ENCODE measurements around the gene GALNT16. TPM values are rescaled to one million over a fixed set of nuclear protein-coding genes. Genes with fewer than 3 reads are reported as not detected.
"Not testable (repeated sequence)": the region's sequence is repeated elsewhere in the genome, so short reads cannot be mapped to it uniquely, and the experiment has no call there.

GALNT16 gene
- total RNA-seq, 1 donor from 2014 or later, result 1.00 TPM

DNA sequence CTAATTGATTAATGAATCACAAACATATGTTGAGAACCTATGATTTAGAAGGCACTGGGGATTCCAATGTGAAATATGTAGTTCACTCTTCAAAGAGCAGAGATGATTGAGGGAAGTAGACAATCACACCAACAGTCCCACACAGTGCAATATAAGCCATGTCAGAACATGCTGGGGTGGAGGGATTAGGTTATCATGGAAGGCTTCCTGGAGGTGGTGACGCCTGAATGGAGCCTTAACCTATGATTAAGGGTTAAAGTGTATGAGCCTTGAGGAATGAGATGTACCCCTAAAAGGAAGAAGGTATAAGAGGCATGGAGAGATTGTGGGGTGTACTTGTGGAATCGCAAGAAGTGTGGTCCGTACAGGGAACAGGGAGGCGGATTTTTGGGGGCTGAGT lies 106.8 kb downstream of the GALNT16 start:
- ATAC-seq, result no peak

DNA sequence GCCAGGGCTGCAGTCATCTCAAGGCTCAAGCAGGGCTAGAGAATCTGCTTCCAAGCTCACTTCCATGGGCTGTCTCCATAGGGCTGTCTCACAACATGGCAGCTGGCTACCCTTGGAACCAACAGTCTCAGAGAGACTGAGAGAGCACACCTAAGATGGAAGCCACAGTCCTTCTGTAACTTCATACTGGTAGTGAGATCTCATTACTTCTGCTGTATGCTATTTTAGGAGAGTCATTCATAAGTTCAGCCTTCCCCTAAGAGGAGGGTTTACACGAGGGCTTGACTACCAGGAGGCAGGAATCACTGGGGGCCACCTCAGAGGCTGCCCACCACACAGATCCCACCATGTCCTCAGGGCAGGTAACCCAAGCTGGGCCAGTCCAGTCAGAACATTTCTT lies 108.4 kb downstream of the GALNT16 start:
- no peak for ATAC-seq

DNA sequence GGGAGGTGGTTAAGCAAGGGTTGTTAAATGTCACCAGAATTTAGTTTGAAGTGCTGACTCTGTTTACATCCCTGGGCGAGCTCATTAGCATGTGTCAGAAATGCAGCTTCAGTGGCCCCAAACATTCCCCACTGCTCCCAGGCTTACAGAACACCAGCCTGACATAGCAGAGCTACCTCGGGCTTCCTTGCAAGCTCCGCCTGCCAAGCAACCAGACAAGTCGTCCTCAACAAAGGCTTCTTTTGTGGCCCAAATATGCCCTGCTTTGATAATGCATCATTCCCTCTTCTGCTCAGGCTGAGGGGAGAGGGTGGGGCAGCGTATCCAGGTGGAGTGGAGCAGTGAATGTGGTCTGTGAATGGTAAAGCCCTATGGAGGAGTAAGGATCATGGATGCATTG lies 110.1 kb downstream of the GALNT16 start:
- ATAC-seq, result no peak

DNA sequence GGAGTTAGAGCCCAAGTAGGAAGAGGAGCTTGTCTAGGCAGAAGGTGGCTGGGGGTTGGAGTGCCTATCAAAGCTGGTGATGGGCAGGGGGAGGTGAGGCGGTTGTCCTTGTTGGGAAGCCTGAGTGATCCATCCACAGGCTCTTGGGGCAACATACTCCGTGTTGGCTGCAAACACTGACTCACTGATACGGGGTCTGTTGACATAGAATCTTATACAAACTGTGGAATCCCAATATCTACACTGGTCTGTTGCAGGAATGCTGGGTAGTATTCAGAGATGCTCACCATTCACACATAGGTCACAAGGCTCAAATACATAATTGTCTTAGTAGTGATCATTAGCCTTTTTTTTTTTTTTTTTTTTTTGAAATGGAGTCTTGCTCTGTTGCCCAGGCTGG lies 112.2 kb downstream of the GALNT16 start:
- no peak for ATAC-seq

DNA sequence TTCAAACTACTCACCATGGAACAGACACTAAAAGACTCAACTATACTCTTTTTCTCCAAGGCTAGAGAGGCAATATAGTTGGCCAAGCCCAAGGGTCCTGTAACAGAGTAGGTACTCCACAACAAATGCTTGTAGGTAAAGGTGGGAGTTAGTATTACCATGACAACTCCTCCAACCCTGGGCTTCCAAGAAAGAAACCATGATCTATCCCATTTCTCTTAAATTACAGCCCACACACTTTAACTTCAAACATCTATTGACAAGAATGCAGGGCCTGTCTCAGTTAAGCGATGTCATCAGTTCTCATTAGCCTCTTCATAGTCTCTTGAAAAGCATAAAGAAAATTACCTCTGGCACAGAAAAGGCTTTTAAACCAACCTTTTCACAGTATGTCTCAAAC lies 113.1 kb downstream of the GALNT16 start:
- ATAC-seq, result no peak

DNA sequence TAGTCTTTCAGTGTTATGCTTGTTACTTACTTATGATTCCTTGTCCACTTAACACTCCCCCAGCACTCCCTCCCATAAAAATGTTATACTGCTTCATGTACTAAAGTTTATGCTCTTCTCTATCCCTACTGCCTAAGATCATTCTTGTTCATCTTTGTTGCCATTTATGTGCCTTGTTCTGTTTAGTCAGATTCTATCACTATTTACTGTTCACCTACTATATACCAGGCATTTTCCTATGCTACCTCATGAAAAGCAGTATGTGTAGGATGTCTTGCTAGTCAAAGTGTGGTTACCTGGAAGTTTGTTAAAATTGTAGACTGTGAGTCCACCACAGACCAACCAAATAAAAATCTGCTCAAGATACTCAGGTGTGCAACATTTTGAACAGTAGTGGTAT lies 114.3 kb downstream of the GALNT16 start:
- no peak for ATAC-seq

DNA sequence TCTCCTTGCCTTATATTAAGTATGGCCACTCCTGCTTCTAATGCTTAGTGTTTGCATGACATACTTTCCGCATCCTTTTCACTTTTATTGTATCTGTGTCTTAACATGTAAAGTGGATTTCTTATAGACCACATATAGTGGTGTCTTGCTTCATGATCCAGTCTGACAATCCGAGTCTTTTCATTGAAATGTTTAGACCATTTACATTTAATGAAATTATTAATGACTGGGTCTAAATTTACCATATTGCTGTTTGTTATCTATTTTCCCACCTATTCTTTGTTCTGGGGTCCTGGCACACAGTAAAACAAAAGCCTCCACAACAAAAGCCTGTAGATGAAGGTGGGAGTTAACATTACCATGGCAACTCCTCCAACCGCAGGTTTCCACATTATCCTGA lies 115.2 kb downstream of the GALNT16 start:
- no peak for ATAC-seq

DNA sequence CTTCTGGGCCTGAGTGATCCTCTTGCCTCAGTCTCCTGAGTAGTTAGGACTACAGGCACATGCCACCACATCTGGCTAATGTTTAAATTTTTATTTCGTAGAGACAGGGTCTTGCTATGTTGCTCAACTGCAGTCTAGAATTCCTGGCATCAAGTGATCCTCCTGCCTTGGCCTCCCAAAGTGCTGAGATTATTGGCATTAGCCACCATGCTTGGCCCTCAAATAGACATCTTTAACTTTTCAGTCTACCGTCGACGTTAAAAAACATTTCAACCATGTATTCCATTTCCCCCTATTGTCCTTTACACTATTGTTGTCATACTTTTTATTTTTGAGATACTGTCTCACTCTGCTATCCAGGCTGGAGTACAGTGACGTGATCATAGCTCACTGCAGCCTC lies 115.8 kb downstream of the GALNT16 start:
- no peak for ATAC-seq

DNA sequence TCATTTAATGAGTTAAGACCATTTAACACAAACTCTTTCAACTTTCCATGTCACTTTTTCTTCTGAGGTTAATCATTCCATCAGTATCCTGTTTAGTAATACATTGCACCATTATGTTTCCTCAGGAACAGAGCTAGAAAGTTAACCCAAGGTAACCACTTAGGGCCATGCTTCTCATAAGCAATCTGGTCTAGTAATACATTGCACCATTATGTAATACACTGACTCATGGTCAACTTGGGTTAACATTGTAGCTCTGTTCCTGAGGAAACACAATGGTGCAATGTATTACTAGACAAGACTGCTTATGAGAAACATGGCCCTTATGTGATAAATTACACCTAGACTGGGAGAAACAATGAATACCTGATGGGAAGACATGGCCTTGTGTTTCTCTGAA lies 116.5 kb downstream of the GALNT16 start:
- peak; percentile 88 for ATAC-seq

DNA sequence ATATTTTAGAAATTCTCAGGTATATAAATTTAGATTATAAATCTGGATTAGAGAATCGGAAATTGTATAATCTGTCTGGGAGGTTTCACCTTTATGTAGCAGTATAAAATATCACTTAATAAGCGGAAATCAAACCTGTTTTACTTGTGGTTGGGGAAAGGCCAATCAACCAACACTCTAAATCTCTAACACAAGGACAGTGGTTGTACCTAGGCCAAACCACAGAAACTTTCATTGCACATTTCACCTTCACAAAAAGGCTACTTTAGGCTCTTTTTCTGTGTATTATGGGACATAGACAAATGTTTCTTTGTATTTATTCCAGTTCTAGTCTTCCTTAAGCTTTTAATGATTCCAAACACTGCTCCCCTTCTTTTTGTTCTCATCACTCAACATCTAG lies 118.3 kb downstream of the GALNT16 start:
- peak; percentile 61 for ATAC-seq

DNA sequence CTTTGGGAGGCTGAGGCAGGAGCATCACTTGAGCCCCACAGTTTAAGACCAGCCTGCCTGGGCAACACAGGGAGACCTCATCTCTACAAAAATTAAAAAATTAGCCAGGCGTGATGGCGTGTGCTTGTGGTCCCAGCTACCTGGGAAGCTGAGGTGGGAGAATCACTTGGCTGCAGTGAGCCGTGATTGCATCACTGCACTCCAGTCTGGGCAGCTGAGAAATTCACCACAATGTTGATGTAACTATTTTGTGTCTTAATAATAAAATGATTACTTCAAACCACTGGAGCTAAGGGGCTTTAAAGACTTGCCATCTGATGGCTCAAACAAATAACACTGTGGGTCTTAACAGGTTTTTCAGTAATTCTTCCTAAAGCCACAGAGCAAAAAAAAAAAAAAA lies 127.4 kb downstream of the GALNT16 start:
- ATAC-seq, result no peak

DNA sequence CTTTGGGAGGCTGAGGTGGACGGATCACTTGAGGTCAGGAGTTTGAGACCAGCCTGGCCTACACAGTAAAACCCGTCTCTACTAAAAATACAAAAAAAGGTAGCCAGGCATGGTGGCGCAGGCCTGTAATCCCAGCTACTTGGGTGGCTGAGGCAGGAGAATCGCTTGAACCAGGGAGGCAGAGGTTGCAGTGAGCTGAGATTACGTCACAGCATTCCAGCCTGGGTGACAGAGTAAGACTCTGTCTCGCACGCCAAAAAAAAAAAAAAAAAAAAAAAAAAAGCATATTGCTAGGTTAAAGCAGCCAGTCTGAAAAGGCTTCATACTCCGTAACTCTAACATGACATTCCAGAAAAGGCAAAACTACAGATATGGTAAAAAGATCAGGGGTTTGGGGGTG lies 131.4 kb downstream of the GALNT16 start:
- ATAC-seq, result not testable (repeated sequence)

DNA sequence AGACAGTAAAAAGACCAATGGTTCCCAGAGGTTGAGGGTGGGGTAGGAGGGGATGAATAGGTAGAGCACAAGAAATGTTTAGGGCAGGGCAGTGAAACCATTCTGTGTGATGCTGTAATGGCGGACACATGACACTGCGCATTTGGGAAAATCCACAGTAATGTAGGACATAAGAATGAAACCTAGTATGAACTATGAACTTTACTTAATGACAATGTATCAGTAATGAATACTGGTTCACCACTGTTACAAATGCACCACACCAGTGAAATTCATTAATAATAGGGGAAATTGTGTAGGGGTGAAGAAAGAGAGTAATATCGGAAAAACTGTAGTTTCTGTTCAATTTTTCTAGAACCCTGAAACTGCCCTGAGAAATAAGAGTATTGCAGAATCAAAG lies 132.5 kb downstream of the GALNT16 start:
- no peak for ATAC-seq

DNA sequence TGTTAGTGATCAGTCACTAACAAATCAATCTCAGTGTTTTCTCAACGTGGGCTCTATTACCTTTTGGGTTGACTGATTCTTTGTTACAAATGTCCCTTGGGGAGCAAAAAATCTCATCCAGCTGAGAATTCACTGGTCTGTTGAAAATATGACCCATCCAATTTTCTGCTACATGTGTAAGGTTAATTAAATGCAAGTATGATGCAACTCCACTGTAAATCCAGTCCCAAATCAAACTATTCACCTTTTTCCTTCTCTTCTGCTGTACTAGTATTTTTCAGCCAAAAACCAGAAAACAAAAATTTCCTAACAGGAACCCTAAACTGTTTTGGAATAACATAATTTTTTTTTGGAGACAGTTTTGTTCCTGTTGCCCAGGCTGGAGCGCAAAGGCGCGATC lies 136.0 kb downstream of the GALNT16 start:
- no peak for ATAC-seq

DNA sequence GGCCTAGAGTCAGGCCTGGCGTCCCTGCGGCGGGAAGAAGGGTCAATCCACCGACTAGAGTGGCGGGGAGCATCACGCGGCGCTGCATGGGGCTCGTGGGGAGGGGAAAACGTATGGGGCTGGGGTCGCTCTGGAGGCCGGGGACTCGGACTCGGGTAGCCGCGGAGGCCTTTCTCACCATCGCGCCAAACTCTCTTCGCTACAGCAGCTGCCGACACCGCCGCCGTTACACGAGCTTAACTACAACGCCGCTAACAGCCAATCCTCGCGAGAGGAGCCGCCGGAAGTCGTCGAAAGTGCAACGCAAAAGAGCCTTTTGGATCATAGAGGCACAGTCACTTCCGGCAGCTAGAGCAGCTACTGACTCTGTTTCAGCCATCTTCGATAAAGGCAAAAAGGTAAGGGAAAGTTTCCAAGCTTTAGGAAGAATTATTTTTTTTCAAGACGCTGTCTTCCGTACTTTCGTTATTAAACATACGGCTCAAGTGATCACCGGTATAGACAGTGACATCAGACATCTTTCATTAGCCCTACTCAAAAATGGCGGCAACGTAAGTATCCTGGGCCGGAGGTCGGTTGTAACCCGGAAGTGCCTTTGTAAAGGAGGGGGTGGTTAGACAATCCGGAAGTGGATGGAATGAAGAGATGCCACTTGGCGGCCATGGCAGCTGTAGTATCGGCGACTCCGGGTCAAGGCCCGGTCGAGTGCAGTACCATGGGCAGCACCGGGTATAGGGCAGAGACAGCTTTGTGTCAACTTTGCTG lies 138.3 kb downstream of the GALNT16 start, which contains the start of the genes ERH and SLC39A9:
Gene ERH (minus strand): TSS at position 247 of the 765 bp plus-strand sequence. CDS start 66 bp downstream, at position 181.
Gene SLC39A9 (plus strand): TSS at position 640 of the 765 bp plus-strand sequence. CDS start 678 bp downstream, outside the sequence.
- ATAC-seq, result peak; percentile 96

DNA sequence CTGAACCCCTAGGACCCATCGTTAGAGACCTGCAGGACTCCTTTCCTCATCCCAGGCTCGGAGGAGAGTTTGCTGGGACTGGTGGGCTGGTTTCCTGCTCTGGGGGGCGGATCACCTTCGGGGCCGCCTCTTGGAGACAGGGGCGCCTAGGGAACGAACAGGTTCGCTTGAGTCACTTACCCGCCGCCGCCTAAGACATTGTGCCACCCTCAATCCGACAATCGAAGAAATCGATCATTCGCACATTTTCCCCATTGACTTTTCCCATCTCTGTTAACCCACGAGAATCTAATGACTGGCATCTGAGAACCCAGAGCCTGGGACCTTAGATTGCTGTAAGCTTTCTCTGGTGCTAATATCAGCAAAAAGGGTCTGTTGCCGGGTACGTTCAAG lies 138.9 kb downstream of the GALNT16 start:
- ATAC-seq, result no peak

DNA sequence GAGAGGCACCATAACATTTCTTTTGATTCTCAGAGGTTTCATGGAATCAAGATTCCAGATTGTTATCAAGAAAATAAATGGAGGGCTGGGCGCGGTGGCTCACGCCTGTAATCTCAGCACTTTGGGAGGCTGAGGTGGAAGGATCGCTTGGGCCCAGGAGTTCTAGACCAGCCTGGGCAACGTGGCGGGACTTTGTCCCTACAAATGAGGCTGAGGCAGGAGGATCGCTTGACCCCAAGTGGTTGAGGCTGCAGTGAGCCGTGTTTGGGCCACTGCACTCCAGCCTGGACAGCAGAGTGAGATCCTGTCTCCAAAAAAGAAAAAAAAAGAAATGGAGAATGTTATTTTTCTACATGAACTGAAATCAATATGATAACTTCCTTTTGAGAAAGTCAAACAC lies 139.8 kb downstream of the GALNT16 start:
- no peak for ATAC-seq

DNA sequence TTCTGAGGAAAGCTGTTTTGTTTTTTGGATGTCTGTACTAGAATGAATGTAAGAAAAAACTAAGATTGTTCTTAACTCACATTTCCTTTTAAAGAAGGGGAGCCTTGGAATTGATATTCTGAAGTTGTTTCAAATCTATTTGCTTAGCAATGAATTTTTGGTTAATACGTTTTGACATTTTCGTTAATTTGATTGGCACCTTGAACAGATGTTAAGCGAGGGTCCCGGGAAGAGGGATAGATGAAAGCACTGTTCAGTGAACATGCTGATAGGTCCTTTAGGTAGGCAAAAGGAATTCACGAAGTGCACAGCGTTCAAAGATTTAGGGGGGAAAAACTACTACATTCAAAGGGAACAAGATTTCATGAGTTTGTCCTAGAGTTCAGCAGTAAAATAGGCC lies 140.2 kb downstream of the GALNT16 start:
- no peak for ATAC-seq

DNA sequence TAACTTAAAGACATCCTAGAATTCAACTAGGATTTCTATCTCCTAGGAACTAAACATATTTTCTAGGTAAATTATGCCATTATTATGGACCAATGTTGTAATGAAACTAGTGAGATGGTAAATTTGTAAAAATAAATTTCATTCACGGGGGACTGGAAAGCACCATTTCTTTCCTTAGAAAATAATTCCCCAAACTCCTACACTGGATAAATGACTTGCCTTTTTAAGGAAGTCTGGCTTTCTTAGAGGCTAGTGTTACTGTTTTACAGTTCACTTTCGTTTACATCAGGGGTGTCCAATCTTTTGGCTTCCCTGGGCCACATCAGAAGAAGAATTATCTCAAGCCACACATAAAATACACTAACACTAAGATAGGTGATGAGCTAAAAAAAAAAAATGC lies 141.9 kb downstream of the GALNT16 start:
- no peak for ATAC-seq

DNA sequence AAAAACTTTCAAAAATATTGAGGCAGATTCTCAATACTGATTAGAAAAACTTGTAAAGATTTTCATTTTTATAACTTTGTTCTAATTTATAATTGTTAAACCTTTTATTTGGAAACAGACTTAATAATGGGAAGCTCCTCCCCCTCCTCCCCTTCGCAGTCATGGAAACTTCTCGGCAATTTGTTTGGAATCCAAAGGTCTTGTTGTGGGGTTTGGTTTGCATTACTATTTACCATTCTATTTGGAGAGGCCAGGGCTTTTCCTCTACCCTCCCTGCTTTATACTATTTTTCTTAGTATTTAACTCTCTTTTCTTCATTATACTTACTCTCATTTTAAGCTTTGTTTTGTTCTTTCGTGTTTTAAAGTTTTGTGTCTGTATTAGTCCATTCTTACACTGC lies 144.5 kb downstream of the GALNT16 start:
- no peak for ATAC-seq

DNA sequence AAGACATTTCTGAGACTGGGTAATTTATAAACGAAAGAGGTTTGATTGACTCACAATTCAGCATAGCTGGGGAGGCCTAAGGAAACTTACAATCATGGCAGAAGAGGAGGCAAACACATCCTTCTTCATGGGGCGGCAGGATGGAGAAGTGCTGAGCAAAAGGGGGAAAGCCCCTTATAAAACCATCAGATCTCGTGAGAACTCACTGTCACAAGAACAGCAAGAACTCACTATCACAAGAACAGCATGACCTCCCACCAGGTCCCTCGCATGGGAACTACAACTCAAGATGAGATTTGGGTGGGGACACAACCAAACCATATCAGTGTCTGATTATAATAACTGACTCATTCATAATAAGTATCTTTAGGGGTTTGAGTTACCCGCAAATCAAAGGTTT lies 144.9 kb downstream of the GALNT16 start:
- ATAC-seq, result no peak

DNA sequence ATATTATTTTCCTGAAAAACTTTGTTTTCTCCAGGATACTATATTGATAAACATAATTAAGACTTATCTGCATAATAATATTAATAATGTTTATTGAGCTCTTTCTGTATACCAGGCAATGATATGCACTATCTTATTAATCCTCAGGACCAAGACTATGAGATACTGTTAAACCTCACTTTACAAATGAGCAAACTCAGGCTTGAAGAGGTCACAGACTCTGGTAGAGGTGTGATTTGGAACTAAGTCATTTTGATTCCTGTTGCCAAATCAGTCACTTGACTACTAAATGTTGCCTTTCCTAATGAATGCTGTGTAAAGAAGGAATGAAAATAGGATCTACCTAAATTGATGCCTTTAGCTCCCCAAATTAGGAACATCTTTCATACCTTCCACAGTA lies 145.8 kb downstream of the GALNT16 start:
- ATAC-seq, result no peak

Data from esophagus mucosa (tissue), 1 donor.